SK-MEL-5 (cell line): ENCODE results near the gene ADAMTS9. TPM values are rescaled to one million over a fixed set of nuclear protein-coding genes. Genes with fewer than 3 reads are reported as not detected.
A peak's percentile ranks its signal among the peaks of the same experiment; 100 is the strongest.

Source experiments
- DNase-seq: peaks from one replicate; pipeline ENCODE4 v3.0.0-alpha.2; 2016; ENCODE audit warnings: low read depth, low spot score
- in situ Hi-C: cut with HindIII; loops from 2 replicates; pipeline ENCODE4 v1.10.0; 2016; ENCODE audit warnings: low sequenced_read_pairs, high pct_unique_total_duplicates, low pct_unique_long_range_greater_than_20kb
- total RNA-seq: library from RNA; depleted of rRNA; stranded (reverse); fragments of >200 nt; shearing (Covaris generic); gene quantifications from 2 replicates; pipeline ENCODE4 v1.2.3, GENCODE V29; 2014

ADAMTS9 gene
- total RNA-seq, 1 experiment from 2014 or later: not detected

DNA sequence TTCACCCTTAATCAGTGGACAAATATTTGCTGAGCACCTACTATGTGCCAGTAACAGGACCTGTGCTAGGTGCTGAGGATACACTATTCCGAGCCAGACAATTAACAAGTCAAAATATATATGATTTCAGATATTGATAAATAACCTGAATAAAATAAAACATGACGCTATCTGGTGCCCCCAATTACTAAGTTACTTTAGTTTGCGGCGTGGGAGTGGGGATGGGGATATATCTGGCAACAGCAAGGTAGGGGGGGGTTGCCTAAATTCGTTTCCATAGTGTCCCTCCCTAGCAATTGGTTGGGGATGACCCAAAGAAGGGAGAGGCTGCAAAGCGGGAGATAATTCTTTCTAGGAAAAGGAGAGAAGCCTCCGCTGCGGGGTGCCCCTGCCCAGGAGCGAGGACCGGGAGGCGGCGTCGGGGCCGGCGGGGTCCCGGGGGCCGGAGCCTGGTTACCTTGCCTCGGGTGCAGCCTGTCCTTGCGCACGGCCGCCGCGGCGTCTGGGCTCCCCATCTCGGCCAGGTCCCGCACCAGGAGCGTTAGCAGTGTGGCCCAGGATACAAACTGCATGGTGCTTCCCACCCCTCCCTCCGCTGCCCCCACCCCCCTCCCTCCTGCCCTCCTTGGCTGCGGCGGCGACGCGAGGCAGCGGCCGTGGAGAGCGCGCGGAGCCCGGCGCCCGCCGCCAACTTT, 567 bp downstream of the ADAMTS9 start:
- in situ Hi-C loops: no loop called here
- no peak for DNase-seq

DNA sequence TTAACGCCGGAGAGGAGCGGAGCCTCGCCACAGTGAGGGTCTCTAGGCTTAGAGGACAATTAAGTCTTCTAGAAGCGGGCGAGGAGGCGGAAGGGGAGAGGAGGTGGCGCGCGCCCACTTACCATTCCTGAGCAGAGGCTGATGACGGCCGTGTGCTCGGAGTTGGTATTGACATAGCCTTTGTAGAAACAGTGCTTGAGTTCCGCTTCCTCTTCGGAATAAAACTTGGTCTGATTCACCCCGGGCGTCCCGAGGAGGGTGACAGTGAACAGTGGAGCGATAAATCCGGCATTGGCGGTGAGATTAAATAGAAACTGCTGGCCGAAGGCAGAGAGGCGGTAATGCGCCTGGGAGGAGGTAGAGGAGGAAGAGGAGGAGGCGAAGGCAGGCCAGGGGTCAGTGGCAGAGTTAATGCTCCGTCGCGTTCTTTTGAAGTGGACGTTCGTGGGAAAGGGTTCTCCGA, 1.3 kb downstream of the ADAMTS9 start:
- no peak for DNase-seq
- in situ Hi-C loops: no loop called here

DNA sequence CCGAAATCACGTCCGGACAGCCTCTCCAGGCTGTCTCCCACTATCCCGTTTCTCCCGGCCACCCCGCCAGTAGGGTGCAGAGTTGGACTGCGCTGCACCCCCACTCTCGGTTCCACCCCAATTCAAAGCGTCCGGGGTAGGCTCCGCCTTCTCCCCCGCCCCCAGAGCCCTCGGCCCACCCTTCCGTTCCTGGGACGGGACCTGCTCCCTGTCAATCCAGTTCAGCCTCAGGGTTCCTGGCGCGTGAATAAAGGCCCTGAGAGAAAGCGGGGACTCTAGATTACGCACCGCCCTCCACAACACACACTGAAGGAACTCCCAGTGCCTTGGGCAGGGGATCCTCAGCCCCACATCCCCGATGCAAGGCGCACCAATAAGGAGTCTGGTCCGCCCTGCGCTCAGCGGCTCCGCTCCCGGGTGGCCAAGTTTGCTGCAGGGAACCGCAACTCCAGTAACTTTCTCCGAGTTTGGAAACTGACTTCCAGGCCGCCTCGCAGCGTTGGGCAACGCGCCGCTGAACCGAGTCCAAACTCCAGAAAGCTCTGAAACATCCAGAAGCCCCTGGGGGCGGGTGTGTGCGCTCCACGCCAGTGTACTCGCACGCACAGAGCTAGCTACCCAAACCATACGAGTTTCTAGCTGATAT, 1.9 kb downstream of the ADAMTS9 start:
- peak; percentile 52 for DNase-seq
- in situ Hi-C loops: no loop called here

DNA sequence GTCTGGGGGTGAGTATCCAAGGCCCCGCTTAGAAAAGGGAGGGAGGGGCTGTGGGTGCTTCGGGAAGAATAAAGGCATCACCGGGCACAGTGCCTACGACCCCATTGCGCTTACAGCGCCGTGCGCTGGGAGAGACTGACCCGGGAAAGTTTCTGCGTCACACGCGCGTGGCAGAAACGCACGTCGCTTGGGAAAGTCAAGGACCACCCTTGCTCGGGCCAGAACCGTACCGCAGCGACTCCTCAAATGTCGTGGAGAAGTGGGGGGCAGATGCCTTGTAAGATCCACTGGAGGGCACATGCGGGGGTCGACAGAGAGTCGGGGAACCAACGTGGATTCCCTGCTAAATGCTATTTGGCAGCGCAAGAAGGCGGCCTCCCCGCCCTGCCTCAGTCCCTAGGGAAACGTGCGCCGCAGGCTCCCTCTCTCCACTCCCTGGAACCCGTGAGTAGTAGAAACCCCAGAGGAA, 2.4 kb downstream of the ADAMTS9 start:
- DNase-seq: no peak
- in situ Hi-C loops: no loop called here

DNA sequence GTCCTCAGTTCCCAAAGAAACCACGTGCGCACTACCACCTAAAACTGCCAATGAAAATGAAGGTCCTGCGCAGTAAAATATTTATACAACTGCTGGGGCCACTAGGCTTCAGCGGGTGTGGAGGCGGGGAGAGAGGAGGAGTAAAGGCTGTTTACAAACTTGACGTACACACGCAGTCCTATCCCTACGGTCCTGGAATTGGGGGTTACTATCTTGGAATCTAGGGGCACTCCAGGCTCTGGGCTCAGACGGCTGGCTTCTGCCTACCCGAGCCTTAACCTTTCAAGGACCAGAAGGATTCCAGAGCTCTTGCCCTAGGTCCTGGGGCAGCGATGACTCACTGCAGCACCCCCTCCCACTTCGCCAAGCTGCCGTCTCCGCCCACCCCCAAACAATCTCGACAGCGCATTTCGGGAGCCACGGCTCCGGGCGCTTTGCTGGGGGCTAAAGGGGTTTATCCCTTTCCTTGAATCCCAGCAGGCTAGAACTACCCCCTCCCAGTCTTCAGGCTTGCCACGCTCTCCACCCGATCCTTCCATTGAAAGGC, 3.0 kb downstream of the ADAMTS9 start:
- in situ Hi-C loops: no loop called here
- no peak for DNase-seq

DNA sequence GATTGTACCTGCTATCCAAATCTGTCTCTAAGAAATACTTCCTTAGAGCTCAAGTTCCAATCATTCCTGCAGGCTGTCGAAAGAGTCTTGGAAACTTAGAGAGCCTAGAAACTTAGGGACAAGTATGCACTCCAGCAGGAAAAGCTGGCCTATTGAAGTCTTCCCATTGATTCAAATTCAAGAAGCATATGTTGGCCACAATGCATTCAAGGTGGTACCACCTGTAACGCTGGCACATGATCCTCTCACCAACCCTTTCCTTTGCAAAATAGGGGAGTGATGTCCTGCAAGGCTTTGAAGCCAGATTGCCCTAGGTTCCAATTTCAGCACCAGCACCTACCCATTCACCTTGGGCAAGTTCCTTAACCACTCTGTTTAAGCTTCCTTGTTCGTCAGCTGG, 6.0 kb downstream of the ADAMTS9 start:
- DNase-seq: no peak
- in situ Hi-C loops: no loop called here

DNA sequence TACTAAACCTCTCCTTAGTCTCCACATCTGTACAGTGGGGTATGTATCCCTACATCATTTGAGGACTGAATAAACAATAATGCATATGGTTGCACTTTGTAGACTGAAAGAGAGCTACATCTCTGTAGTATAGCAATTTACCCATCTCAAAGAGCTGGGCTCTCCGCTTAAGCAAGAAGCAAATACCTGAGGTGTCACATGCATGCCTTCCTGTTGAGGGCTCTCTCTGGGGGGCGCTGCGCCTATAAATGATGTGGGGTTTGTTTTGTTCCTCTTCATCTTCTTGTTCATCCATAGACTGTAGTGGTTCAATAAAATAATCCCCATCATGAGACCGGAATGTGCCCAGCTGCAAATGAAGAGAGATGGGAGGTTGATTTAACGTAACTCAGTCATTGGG, 6.8 kb downstream of the ADAMTS9 start:
- in situ Hi-C loops: no loop called here

DNA sequence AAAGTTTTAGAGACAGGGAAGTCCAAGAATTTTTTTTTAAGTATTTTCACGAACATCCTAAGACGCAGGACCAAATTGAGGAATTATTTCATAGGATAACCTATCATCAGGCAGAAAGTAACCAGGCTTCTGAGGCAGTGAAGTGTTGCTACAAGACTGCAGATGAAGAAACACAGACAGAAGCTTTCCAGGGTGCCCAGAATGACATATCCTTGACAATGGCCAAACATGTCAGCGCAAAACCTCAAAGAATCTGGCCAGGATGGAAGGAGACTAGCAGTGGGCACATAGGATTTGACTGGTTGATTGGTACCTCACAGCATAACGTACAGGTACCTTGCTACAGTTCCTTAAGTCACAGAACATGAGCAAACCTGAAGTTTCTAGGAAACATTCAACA, 7.5 kb downstream of the ADAMTS9 start:
- DNase-seq: no peak
- in situ Hi-C loops: no loop called here

More for the DNA sequence above, 6.8 kb downstream of the ADAMTS9 start:
- no peak for DNase-seq

DNA sequence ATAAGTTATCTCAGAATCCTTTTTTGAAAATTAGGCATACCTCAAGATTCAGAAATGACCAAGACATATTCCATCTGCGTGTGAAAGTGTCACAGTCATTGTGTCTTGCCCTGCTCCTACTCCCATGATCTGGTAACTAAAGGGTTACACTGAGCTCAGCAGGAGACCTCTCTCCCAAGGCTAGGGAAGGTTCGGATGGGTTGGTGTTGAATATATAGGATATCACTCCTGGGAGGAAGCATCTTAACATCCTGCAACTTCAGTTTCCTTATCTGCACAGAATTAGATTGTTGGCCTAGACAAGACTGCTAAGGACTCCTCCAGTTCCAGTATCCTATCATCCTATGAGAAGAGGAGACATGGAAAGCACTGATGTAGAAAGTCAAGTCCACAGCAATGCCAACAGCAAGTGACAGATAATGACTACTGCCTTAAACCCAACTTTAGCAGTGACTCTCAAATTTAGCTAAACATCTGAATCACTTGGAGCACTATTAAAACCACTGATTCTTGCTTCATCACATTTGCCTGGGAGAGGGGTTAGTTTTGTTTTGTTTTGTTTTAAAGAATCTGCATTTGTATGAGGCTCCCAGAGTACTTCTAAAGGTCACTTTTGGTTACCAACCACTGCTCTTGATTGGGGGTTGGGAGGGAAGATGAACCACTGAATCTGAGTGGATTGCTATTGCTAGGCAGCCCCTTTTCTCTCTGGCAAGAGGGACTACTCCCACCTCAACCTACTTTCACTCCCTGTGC, 9.7 kb downstream of the ADAMTS9 start:
- in situ Hi-C loops: no loop called here
- DNase-seq: no peak

DNA sequence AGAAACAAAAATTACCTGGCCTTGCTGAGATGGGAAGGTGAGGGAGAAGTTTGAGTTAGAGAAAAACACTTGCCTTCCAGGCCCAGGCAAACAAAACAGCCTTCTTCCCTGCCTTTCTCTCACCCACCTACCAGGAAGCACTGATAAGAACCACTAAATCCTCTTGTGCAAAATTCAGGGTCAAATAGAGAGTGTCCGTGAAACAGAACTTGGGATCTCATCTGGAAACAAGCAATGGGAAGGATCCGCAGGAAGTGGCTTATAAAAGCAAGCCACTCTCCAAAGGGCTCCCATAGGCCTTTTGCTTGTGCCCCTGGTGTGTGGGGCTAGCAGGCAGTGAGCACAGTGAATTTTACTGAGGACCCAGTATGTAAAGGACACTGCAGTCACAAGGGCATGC, 11.0 kb downstream of the ADAMTS9 start:
- in situ Hi-C loops: no loop called here
- DNase-seq: no peak

DNA sequence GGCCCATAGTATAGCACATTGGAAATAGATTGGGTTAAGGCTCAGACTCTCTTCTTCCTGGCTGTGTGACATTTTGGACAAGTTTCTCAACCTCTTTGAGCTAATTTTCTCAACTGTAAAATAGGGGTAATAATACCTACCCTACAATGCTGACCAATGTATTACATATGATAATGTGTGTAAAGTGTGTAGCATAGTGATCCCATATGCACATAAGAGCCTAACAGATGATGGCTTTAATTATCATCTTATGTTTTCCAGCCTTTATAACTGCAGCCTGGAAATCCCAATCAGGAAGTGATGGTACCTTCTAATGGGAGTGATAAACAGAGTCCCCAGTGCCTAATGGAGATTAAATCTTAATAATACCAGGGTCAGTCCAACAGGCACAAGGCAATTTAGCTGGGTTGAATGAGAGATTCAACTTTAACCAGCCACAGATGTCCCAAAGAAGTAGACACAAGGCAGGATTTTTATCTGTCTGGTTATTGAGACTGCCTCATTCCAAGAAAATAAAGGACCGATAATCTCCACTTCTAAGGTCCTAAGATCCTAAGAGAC, 12.0 kb downstream of the ADAMTS9 start:
- DNase-seq: no peak
- in situ Hi-C loops: no loop called here

DNA sequence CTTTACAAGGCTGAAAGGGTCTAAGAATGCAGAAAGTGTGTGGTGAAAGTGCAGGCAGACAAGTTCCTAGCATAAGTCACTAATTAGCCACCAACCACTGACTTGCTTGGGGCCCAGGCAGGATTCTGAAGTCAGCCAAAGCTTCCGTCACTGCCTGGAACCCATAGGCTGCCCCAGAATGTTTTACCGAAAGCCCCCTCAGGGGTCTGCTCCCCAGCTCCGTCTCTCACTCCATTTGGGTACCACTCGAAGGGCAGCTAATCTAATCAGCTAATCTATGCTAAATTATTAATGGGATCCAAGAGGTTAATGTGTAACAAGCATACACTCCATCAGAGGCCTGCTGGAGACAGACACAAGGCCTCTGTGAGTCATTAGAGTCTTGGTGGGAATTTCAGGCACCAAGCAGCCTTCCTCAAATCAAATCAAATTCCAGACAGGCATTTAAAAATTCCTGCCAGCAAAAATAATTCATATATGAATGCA, 13.2 kb downstream of the ADAMTS9 start:
- in situ Hi-C loops: no loop called here
- DNase-seq: no peak

DNA sequence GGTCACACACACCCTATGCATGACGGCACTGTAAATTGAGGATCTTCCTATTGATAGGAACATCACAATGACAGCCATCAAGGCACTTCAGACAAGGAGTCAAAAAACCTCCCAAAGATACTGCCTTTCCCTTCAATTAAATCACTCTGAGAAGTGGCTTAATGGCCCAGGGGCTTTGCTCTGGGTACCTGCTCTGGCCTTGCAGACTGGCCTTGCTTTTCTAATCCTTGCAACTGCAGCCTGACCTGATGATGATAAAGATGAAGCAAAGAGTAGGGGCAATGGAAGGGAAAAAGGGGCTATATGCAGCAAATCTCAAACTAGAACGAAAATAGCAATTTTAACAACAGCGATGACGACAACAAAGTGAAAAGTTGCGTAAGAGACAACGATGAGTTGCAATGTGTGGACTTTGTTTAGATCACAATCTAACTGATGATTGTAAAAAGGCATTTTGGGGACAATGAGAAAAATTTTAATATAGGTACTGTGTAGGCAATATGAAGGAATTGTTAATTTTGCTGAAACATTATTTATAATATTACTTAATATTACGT, 14.6 kb downstream of the ADAMTS9 start:
- in situ Hi-C loops: no loop called here
- no peak for DNase-seq

DNA sequence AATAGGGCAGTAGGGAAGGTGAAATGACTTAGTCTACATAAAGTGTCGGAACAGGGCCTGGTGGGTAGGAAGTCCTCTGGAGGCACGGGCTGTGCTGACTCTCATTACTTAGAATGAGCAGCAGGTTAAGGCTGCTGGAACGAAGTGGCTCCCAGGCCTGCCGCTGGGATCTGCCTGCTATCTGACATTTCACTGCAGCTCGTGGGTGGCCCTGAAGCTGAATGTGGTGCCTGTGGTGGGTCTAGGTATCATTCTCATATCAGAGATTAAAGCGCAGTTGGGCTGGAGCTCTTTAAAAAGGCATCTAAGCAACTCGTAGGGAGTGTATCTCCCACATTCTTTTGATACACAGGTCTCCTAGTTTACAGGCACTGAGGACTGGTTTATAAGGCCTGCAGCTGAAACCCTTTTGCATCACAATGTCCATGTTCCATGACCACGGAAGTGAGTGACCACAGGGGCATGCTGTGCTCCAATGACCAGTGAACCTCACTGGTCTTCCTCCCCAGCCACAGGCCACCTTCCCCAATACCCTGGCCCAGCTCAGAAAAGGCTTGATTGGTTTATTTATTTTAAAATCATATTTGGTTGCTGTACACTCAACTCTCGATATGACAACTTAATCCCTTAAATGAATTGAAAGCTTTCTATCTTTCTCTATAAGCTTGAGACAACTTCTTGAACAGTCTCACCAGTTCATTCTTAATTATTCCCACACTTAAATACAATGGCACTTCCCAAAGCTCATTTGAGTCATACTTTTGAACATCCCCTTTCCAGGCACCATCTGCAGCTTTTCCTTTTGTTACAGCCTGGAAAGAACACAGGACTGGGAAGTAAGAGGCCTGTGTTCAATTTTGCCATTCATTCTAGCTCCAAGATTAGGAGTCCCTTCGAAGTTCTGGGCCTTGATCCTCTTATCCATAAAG, 19.0 kb downstream of the ADAMTS9 start:
- in situ Hi-C loops: no loop called here
- no peak for DNase-seq

DNA sequence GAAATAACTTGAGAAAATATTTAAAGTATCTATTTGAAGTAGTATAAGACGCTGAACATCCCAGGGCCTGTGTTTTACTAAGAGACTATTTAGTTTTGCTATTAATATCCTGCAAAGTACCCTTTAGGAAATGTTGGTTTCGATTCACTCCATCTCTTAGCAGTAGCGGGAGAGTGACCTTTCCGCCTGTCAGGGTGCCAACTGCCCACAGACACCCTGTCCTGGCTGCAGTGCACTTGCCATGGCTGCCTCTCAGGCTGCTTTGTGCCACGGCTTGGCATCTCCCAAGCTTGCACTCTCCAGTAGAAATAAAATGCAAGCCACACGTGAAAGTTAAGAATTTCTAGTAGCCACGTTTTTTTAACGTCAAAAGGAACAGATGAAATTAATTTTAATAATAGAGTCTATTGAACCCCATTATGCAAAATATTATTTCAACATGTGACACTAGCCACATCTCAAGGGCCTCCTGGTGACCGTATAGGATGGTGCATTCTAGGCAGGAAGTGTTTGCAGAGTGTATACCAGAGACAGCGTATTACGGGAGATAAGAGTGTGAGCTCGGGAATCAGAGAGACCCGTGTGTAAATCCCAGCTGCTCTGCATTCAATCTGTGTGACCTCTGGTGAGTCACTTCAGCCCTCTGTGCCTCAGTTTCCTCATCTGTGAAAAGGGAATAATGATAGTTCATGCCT, 19.8 kb downstream of the ADAMTS9 start:
- DNase-seq: no peak
- in situ Hi-C loops: no loop called here

DNA sequence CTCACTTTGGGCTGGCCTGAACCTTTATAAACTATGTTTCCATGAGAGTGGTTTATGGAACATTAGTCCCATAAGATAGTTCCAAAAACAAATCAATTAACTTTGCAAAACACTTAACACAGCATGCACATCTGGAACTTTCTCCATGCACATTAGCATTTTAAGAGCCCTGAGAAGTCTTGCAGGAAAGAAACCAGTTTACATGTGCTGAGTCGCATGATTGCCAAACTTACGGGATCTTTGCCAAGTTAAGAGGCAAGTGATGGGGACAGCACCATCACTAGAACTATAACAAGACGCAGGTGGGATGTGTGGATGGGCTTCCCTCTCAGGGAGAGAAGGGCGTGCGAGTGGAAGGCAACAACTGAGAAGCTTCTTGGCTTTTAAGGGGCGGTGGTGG, 20.7 kb downstream of the ADAMTS9 start:
- no peak for DNase-seq
- in situ Hi-C loops: no loop called here
